Fibroblast of lung (primary cell): ENCODE results near the gene MT1HL1. TPM values are rescaled to one million over a fixed set of nuclear protein-coding genes. Genes with fewer than 3 reads are reported as not detected.

ENCODE experiments used
- DNase-seq, 2 donors: peaks; one replicate each; pipeline versions ENCODE4 v3.0.0 to v3.0.0-alpha.2; 2010; ENCODE audit warnings: low read depth in 2 of 2
- H2AFZ ChIP-seq: 2 replicates; pipeline ENCODE4 v1.5.1; 2012; ENCODE audit warnings: low read length, control low read depth, inconsistent platforms
- H3K27ac ChIP-seq: 2 replicates; pipeline ENCODE4 v1.5.1; 2011; ENCODE audit warnings: low read length, control low read depth; ENCODE audit not compliant: insufficient read depth
- H3K27me3 ChIP-seq: 2 replicates; pipeline ENCODE4 v1.5.1; 2011; ENCODE audit warnings: mild to moderate bottlenecking, low read length; ENCODE audit not compliant: control insufficient read depth, insufficient read depth
- H3K36me3 ChIP-seq: 2 replicates; pipeline ENCODE4 v1.5.1; 2011; ENCODE audit warnings: low read length; ENCODE audit not compliant: control insufficient read depth, insufficient read depth
- H3K4me1 ChIP-seq: 2 replicates; pipeline ENCODE4 v1.5.1; 2011; ENCODE audit warnings: low read length; ENCODE audit not compliant: control insufficient read depth, insufficient read depth; ENCODE audit errors: extremely low read depth
- H3K4me2 ChIP-seq: 2 replicates; pipeline ENCODE4 v1.5.1; 2011; ENCODE audit warnings: low read length, control low read depth; ENCODE audit not compliant: insufficient read depth; ENCODE audit errors: extremely low read depth
- H3K4me3 ChIP-seq, 4 experiments: fragments of 200-600 bp in 1 of 4; sonication (generic) in 1 of 4; replicated peaks in 1 of 4; 2 replicates each; pipeline ENCODE4 v1.5.1; 2011 to 2016; ENCODE audit warnings: low read length in 4 of 4, low read depth in 3 of 4, mild to moderate bottlenecking in 3 of 4, control low read depth in 2 of 4, inconsistent platforms in 1 of 4, mixed read lengths in 1 of 4; ENCODE audit not compliant: insufficient read depth in 1 of 4; ENCODE audit errors: control extremely low read depth in 1 of 4
- H3K79me2 ChIP-seq: 2 replicates; pipeline ENCODE4 v1.5.1; 2012; ENCODE audit warnings: mild to moderate bottlenecking, low read length, inconsistent platforms; ENCODE audit not compliant: control insufficient read depth, insufficient read depth
- H3K9ac ChIP-seq: 2 replicates; pipeline ENCODE4 v1.5.1; 2011; ENCODE audit warnings: mild to moderate bottlenecking, low read length, control low read depth; ENCODE audit not compliant: insufficient read depth
- H3K9me3 ChIP-seq: 2 replicates; pipeline ENCODE4 v1.5.1; 2012; ENCODE audit warnings: low read depth, low read length; ENCODE audit not compliant: control insufficient read depth, insufficient read depth
- H4K20me1 ChIP-seq: 2 replicates; pipeline ENCODE4 v1.5.1; 2011; ENCODE audit warnings: low read length; ENCODE audit not compliant: control insufficient read depth, insufficient read depth; ENCODE audit errors: extremely low read depth
- CTCF ChIP-seq, 2 donors: IDR thresholded peaks in 1 of 2; conservative IDR thresholded peaks in 1 of 2; 1 replicate in 1 of 2; 2 replicates in 1 of 2; pipeline ENCODE4 v1.5.1; 2011 to 2012; ENCODE audit warnings: low read length in 2 of 2, control low read depth in 1 of 2, inconsistent platforms in 1 of 2, low read depth in 1 of 2, mild to moderate bottlenecking in 1 of 2
- EZH2 ChIP-seq: IDR thresholded peaks from 2 replicates; pipeline ENCODE4 v1.5.1; 2012; ENCODE audit warnings: low read length, control low read depth, mild to moderate bottlenecking; ENCODE audit errors: missing control alignments
- polyA plus RNA-seq, 2 donors: library from polyadenylated mRNA; depleted of rRNA in 1 of 2; stranded (reverse) in 1 of 2; unstranded in 1 of 2; fragments of >200 nt; gene quantifications; 2 replicates each; pipeline ENCODE4 v1.2.1, GENCODE V29; 2011 to 2012; ENCODE audit warnings: missing spikeins in 1 of 2
- total RNA-seq: library from RNA; depleted of rRNA; stranded (reverse); fragments of >200 nt; gene quantifications from 2 replicates; pipeline ENCODE4 v1.2.1, GENCODE V29; 2014

Gene MT1HL1
- total and polyA plus RNA-seq, 2 donors (not counting 1 experiment from before 2014, with no cell fraction given), result not detected

GRCh38 chr1:237016626-237017025 lies 12.4 kb upstream of the MT1HL1 start:
- Histone ChIP-seq H3K27ac (no peak overlapping the region), H4K20me1 (no peaks in the 10 kb centered on the region)
- TF ChIP-seq CTCF (conservative IDR thresholded peaks at IDR 0.05 in 1 of 2, IDR thresholded peaks at IDR 0.05 in 1 of 2; ENCODE audit: low read depth in 1 of 2, low read length in 2 of 2) (no peak), EZH2 (no peak)

GRCh38 chr1:237013608-237014007 lies 9.4 kb upstream of the MT1HL1 start:
- Histone ChIP-seq H3K4me3 (no peak overlapping the region), H2AFZ (no peak overlapping the region), H4K20me1 (no peaks in the 10 kb centered on the region), H3K9me3 (no peaks in the 10 kb centered on the region), H3K4me2 (no peak overlapping the region), H3K4me1 (no peaks in the 10 kb centered on the region), H3K27ac (no peak overlapping the region), H3K9ac (no peak overlapping the region), H3K27me3 (no peaks in the 10 kb centered on the region), H3K36me3 (no peaks in the 10 kb centered on the region), H3K79me2 (no peaks in the 10 kb centered on the region)
- peak in 1 of 2 donors; percentile 2 for DNase-seq
- TF ChIP-seq EZH2, result no peak
- TF ChIP-seq CTCF (conservative IDR thresholded peaks at IDR 0.05 in 1 of 2, IDR thresholded peaks at IDR 0.05 in 1 of 2; ENCODE audit: low read depth in 1 of 2, low read length in 2 of 2), result no peak

More at GRCh38 chr1:237016626-237017025, 12.4 kb upstream of the MT1HL1 start:
- no peaks in the 10 kb centered on the region for H3K79me2 ChIP-seq
- H3K4me1 ChIP-seq, result no peaks in the 10 kb centered on the region
- H3K4me3 ChIP-seq, result no peak overlapping the region
- no peaks in the 10 kb centered on the region for H3K27me3 ChIP-seq
- no peak overlapping the region for H2AFZ ChIP-seq
- H3K36me3 ChIP-seq, result no peaks in the 10 kb centered on the region
- DNase-seq, result no peak
- no peaks in the 10 kb centered on the region for H3K9me3 ChIP-seq
- H3K4me2 ChIP-seq, result no peak overlapping the region
- H3K9ac ChIP-seq, result no peak overlapping the region

- H3K79me2 ChIP-seq, result no peaks in the 10 kb centered on the region
- no peak overlapping the region for H3K4me2 ChIP-seq
- H3K9ac ChIP-seq, result no peak overlapping the region
- no peaks in the 10 kb centered on the region for H3K27me3 ChIP-seq
- H3K4me1 ChIP-seq, result no peaks in the 10 kb centered on the region
- H3K9me3 ChIP-seq, result no peaks in the 10 kb centered on the region
- no peak for TF ChIP-seq EZH2
- no peak for TF ChIP-seq CTCF (conservative IDR thresholded peaks at IDR 0.05 in 1 of 2, IDR thresholded peaks at IDR 0.05 in 1 of 2; ENCODE audit: low read depth in 1 of 2, low read length in 2 of 2)
- H2AFZ ChIP-seq, result no peak overlapping the region
- no peaks in the 10 kb centered on the region for H4K20me1 ChIP-seq
- H3K36me3 ChIP-seq, result no peaks in the 10 kb centered on the region
- peak overlapping the region in 1 of 4 experiments; percentile 3 for H3K4me3 ChIP-seq
- no peak overlapping the region for H3K27ac ChIP-seq
- peak; percentile 27 to 68 for DNase-seq
Measured at GRCh38 chr1:237012788-237013383, 8.6 kb upstream of the MT1HL1 start.
